Neural progenitor cell (in vitro differentiated cells): ENCODE results near the gene EFNA3. TPM values are rescaled to one million over a fixed set of nuclear protein-coding genes. Genes with fewer than 3 reads are reported as not detected.
"Not testable (repeated sequence)": the region's sequence is repeated elsewhere in the genome, so short reads cannot be mapped to it uniquely, and the experiment has no call there.

Experiments used
- DNase-seq: peaks from one replicate; pipeline ENCODE4 v3.0.0-alpha.2; 2016; ENCODE audit warnings: low spot score
- H2AFZ ChIP-seq: fragments of 200-600 bp; sonication (generic); replicated peaks from 2 replicates; pipeline ENCODE4 v1.6.1; 2016; ENCODE audit warnings: antibody characterized with exemption
- H3F3A ChIP-seq: fragments of 200-600 bp; sonication (generic); 2 replicates; pipeline ENCODE4 v1.6.1; 2016; ENCODE audit warnings: antibody characterized with exemption, low read depth
- H3K27ac ChIP-seq: fragments of 200-600 bp; sonication (generic); 2 replicates; pipeline ENCODE4 v1.5.1; 2016; ENCODE audit warnings: mild to moderate bottlenecking
- H3K27me3 ChIP-seq: fragments of 200-600 bp; sonication (generic); 2 replicates; pipeline ENCODE4 v1.6.1; 2016; ENCODE audit warnings: mild to moderate bottlenecking, moderate library complexity
- H3K36me3 ChIP-seq: fragments of 200-600 bp; sonication (generic); 2 replicates; pipeline ENCODE4 v1.5.1; 2016
- H3K4me1 ChIP-seq: fragments of 200-600 bp; sonication (generic); 2 replicates; pipeline ENCODE4 v1.6.1; 2016; ENCODE audit warnings: mixed run types
- H3K4me2 ChIP-seq: fragments of 200-600 bp; sonication (generic); 2 replicates; pipeline ENCODE4 v1.6.1; 2016
- H3K4me3 ChIP-seq: fragments of 200-600 bp; sonication (generic); 2 replicates; pipeline ENCODE4 v1.5.1; 2016
- H3K79me2 ChIP-seq: fragments of 200-600 bp; sonication (generic); 2 replicates; pipeline ENCODE4 v1.6.1; 2016; ENCODE audit warnings: low read depth
- H3K9ac ChIP-seq: fragments of 200-600 bp; sonication (generic); 2 replicates; pipeline ENCODE4 v1.6.1; 2016
- H3K9me3 ChIP-seq: fragments of 200-600 bp; sonication (generic); 2 replicates; pipeline ENCODE4 v1.5.1; 2016; ENCODE audit warnings: low read depth
- H4K20me1 ChIP-seq: fragments of 200-600 bp; sonication (generic); 2 replicates; pipeline ENCODE4 v1.6.1; 2016; ENCODE audit warnings: low read depth
- H3K27ac Mint-ChIP-seq: 3 replicates; pipeline ENCODE4 v1.8.0; 2021; ENCODE audit warnings: mixed read lengths
- H3K27me3 Mint-ChIP-seq: 2 replicates; pipeline ENCODE4 v1.8.0; 2022; ENCODE audit warnings: low read depth, mild to moderate bottlenecking, inconsistent platforms, moderate library complexity, mixed read lengths; ENCODE audit not compliant: insufficient read depth
- H3K36me3 Mint-ChIP-seq: 3 replicates; pipeline ENCODE4 v1.8.0; 2021; ENCODE audit warnings: mixed read lengths
- H3K4me1 Mint-ChIP-seq: 3 replicates; pipeline ENCODE4 v1.8.0; 2021; ENCODE audit warnings: mixed read lengths
- H3K4me3 Mint-ChIP-seq: 3 replicates; pipeline ENCODE4 v1.8.0; 2021; ENCODE audit warnings: mild to moderate bottlenecking, moderate library complexity, mixed read lengths
- H3K9me3 Mint-ChIP-seq: 3 replicates; pipeline ENCODE4 v1.8.0; 2020; ENCODE audit warnings: mixed read lengths
- EZH2 ChIP-seq: fragments of 200-600 bp; sonication (generic); IDR thresholded peaks from 2 replicates; pipeline ENCODE4 v1.6.1; 2017; ENCODE audit warnings: antibody characterized with exemption, mild to moderate bottlenecking, moderate library complexity
- EZH2phosphoT487 ChIP-seq: fragments of 200-600 bp; sonication (generic); IDR thresholded peaks from 2 replicates; pipeline ENCODE4 v1.6.1; 2017; ENCODE audit warnings: antibody characterized with exemption
- total RNA-seq: library from RNA; depleted of rRNA; stranded (reverse); fragments of >200 nt; gene quantifications from 2 replicates; pipeline ENCODE4 v1.2.3, GENCODE V29; 2015; ENCODE audit warnings: low replicate concordance
- TF ChIP-seq, protein P1 (sequence below): fragments of 200-600 bp; sonication (generic); IDR thresholded peaks from 2 replicates; pipeline ENCODE4 v1.5.1; 2017; ENCODE audit warnings: antibody characterized with exemption, mild to moderate bottlenecking

EFNA3 gene
- total RNA-seq, 1 donor from 2014 or later, result 4.0 TPM

DNA sequence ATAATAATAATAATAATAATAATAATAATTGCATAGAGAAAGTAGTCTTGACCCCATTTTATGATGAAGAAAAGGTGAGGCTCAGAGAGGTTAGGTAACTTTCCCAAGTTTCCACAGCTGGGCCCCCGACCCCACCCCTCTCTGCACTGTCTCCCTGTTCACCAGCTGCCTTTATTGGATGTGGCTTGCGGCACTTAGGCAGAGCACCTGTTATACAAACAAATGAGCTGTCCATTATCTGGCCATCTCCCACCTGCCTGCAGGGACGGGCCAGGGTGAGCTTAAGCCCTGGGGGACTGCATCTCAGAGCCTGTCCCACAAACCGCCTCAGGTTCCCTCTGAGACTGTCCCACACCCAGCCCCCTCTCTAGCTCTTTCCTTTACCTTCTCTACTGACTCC lies 39.0 kb downstream of the EFNA3 start:
- Histone ChIP-seq H4K20me1 (no peaks in the 10 kb centered on the region), H3K36me3 (no peaks in the 10 kb centered on the region), H3K9me3 (no peaks in the 10 kb centered on the region), H3K4me3 (no peak overlapping the region), H3K4me1 (no peaks in the 10 kb centered on the region), H3K79me2 (no peaks in the 10 kb centered on the region), H3K27ac (no peak overlapping the region), H3K27me3 (peaks cover 42% of the 10 kb centered on the region), H2AFZ (no peak overlapping the region), H3F3A (peaks cover 5% of the 10 kb centered on the region), H3K9ac (no peak overlapping the region), H3K4me2 (no peak overlapping the region)
- Mint-ChIP-seq H3K36me3 (no peaks in the 10 kb centered on the region), H3K4me3 (peak overlapping the region; percentile 38), H3K9me3 (no peaks in the 10 kb centered on the region), H3K4me1 (peaks cover 6% of the 10 kb centered on the region), H3K27ac (no peak overlapping the region), H3K27me3 (peaks cover 15% of the 10 kb centered on the region)
- DNase-seq, result no peak
- no peak for TF ChIP-seq EZH2
- TF ChIP-seq, protein P1, sequence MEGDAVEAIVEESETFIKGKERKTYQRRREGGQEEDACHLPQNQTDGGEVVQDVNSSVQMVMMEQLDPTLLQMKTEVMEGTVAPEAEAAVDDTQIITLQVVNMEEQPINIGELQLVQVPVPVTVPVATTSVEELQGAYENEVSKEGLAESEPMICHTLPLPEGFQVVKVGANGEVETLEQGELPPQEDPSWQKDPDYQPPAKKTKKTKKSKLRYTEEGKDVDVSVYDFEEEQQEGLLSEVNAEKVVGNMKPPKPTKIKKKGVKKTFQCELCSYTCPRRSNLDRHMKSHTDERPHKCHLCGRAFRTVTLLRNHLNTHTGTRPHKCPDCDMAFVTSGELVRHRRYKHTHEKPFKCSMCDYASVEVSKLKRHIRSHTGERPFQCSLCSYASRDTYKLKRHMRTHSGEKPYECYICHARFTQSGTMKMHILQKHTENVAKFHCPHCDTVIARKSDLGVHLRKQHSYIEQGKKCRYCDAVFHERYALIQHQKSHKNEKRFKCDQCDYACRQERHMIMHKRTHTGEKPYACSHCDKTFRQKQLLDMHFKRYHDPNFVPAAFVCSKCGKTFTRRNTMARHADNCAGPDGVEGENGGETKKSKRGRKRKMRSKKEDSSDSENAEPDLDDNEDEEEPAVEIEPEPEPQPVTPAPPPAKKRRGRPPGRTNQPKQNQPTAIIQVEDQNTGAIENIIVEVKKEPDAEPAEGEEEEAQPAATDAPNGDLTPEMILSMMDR, result no peak

DNA sequence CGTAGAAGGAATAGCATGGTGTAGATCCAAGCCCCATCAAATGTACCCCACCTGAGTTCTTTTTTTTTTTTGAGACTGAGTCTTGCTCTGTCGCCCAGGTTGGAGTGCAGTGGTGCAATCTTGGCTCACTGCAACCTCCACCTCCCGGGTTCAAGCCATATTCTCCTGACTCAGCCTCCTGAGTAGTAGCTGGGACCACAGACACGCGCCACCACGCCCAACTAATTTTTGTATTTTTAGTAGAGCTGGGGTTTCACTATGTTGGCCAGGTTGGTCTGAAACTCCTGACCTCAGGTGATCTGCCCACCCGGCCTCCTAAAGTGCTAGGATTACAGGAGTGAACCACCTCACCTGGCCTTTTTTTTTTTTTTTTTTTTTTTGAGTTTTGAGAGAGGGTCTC lies 39.5 kb downstream of the EFNA3 start:
- not testable (repeated sequence) for H3K4me3 Mint-ChIP-seq, H3K79me2 ChIP-seq, DNase-seq, H3K9ac ChIP-seq, H3K9me3 Mint-ChIP-seq, H3K4me1 Mint-ChIP-seq, H3K9me3 ChIP-seq, H3K4me2 ChIP-seq, H3K27ac Mint-ChIP-seq, H3K36me3 ChIP-seq, H3K4me1 ChIP-seq, H3F3A ChIP-seq, H3K36me3 Mint-ChIP-seq, H3K4me3 ChIP-seq, H3K27ac ChIP-seq, H4K20me1 ChIP-seq, H2AFZ ChIP-seq
- H3K27me3 Mint-ChIP-seq, result peaks cover 19% of the 10 kb centered on the region
- H3K27me3 ChIP-seq, result peaks cover 47% of the 10 kb centered on the region

DNA sequence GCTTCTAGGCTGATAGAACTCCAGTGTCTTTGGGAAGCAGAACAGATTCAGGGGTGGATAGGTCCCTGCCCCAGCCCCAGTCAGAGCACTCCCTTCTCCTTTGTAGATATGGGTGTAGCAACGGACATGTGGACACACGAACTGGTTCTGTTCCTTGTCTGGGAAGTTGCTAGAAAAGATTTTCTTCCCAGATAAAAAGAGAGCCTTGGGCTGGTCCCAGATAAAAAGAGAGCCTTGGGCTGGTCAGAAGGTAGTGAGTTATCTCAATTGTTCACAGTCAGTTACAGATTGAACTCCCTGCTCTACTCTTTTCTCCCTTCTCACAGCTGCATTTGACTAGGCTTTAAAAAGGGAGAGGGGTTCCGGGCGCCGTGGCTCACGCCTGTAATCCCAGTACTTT lies 41.6 kb downstream of the EFNA3 start:
- Mint-ChIP-seq H3K4me3 (no peak overlapping the region), H3K27ac (no peak overlapping the region), H3K27me3 (peaks cover 27% of the 10 kb centered on the region), H3K9me3 (no peaks in the 10 kb centered on the region), H3K36me3 (no peaks in the 10 kb centered on the region), H3K4me1 (peaks cover 4% of the 10 kb centered on the region)
- Histone ChIP-seq H3K9me3 (no peaks in the 10 kb centered on the region), H3F3A (peaks cover 8% of the 10 kb centered on the region), H3K27me3 (peaks cover 68% of the 10 kb centered on the region), H3K36me3 (no peaks in the 10 kb centered on the region), H4K20me1 (peaks cover 2% of the 10 kb centered on the region), H3K27ac (no peak overlapping the region), H3K4me1 (peaks cover 8% of the 10 kb centered on the region), H3K4me2 (no peak overlapping the region), H3K9ac (no peak overlapping the region), H3K79me2 (no peaks in the 10 kb centered on the region), H2AFZ (no peak overlapping the region), H3K4me3 (no peak overlapping the region)
- DNase-seq, result no peak
- no peak for TF ChIP-seq EZH2phosphoT487
- TF ChIP-seq, protein P1, result no peak
- TF ChIP-seq EZH2, result no peak

DNA sequence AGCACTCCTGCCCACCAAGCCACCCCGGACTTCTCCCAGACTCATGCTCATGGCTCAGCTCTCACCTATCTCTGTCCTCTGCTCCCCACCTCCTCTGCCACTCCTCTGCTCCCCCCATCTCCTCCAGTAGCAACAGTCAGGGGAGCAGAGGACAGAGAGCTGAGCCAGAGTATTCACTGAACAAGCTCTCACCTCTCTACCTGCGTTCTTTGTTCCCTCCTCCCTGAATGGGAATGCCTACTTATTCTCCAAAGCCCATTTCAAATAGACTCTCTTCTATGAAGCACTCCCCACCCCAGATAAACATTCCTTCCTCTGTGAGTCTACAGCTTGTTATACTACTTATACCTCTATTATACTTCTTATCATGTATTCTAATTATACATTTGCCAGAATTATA lies 42.6 kb downstream of the EFNA3 start:
- peak overlapping the region; percentile 8 for H3K27ac Mint-ChIP-seq
- Histone ChIP-seq H3K79me2 (no peaks in the 10 kb centered on the region), H3K4me2 (no peak overlapping the region), H2AFZ (no peak overlapping the region), H3K36me3 (no peaks in the 10 kb centered on the region), H3K27ac (no peak overlapping the region), H3F3A (peaks cover 18% of the 10 kb centered on the region), H3K9ac (no peak overlapping the region), H3K4me3 (no peak overlapping the region), H3K9me3 (no peaks in the 10 kb centered on the region), H3K4me1 (peaks cover 18% of the 10 kb centered on the region), H4K20me1 (peaks cover 7% of the 10 kb centered on the region), H3K27me3 (peaks cover 77% of the 10 kb centered on the region)
- H3K4me3 Mint-ChIP-seq, result no peak overlapping the region
- no peak for DNase-seq
- no peak for TF ChIP-seq EZH2
- TF ChIP-seq, protein P1, result no peak
- TF ChIP-seq EZH2phosphoT487, result no peak
- H3K27me3 Mint-ChIP-seq, result peaks cover 34% of the 10 kb centered on the region
- peaks cover 8% of the 10 kb centered on the region for H3K4me1 Mint-ChIP-seq
- H3K9me3 Mint-ChIP-seq, result no peaks in the 10 kb centered on the region
- no peaks in the 10 kb centered on the region for H3K36me3 Mint-ChIP-seq
